Activated CD4-positive, alpha-beta T cell treated with anti-CD3 and anti-CD28 coated beads for 36 hours (primary cell): Measurements from ENCODE around the gene CHN1. TPM values are rescaled to one million over a fixed set of nuclear protein-coding genes. Genes with fewer than 3 reads are reported as not detected.

Experiments
- ATAC-seq: fragments of 200-7000 bp; cut with Tn5 transposase; one replicate; pipeline ENCODE4 v1.10.0; 2021; ENCODE audit warnings: mild to moderate bottlenecking, moderate library complexity
- CTCF ChIA-PET: fragments of 350-600 bp; sonication (Branson Sonifier 250); formaldehyde crosslinking; loops from one replicate; lab custom pipeline; 2021; ENCODE audit warnings: antibody characterized with exemption; lab: Charles Lee
- POLR2A ChIA-PET: fragments of 350-600 bp; sonication (Branson Sonifier 250); formaldehyde crosslinking; loops from one replicate; lab custom pipeline; 2021; ENCODE audit warnings: antibody characterized with exemption, inconsistent platforms; lab: Charles Lee
- DNase-seq: peaks from one replicate; pipeline ENCODE4 v3.0.0-alpha.2; 2020
- H3K27ac Mint-ChIP-seq: one replicate; pipeline ENCODE4 v1.8.0; 2021; ENCODE audit warnings: mixed read lengths
- H3K27me3 Mint-ChIP-seq: one replicate; pipeline ENCODE4 v1.8.0; 2021; ENCODE audit warnings: mixed read lengths
- H3K36me3 Mint-ChIP-seq: one replicate; pipeline ENCODE4 v1.8.0; 2021; ENCODE audit warnings: low read depth, mixed read lengths
- H3K4me1 Mint-ChIP-seq: one replicate; pipeline ENCODE4 v1.8.0; 2021; ENCODE audit warnings: mixed read lengths
- H3K4me3 Mint-ChIP-seq: one replicate; pipeline ENCODE4 v1.8.0; 2021; ENCODE audit warnings: mild to moderate bottlenecking, moderate library complexity, mixed read lengths
- H3K9me3 Mint-ChIP-seq: one replicate; pipeline ENCODE4 v1.8.0; 2021; ENCODE audit warnings: low read depth, mixed read lengths
- intact Hi-C, 2 experiments: fragments of 100-400 bp; cut with DNase I in 1 of 2; cut with micrococcal nuclease in 1 of 2; formaldehyde crosslinking; loops; one replicate each; pipeline versions ENCODE4 v1.14.2 to v1.15.1; 2022 to 2024; cut with DNase I, micrococcal nuclease
- total RNA-seq, 2 experiments: library from RNA; stranded (reverse); gene quantifications; one replicate each; pipeline ENCODE4 v1.2.3, GENCODE V29; 2021

Gene CHN1
- total RNA-seq, 2 experiments from 2014 or later, result 3.8 TPM

DNA sequence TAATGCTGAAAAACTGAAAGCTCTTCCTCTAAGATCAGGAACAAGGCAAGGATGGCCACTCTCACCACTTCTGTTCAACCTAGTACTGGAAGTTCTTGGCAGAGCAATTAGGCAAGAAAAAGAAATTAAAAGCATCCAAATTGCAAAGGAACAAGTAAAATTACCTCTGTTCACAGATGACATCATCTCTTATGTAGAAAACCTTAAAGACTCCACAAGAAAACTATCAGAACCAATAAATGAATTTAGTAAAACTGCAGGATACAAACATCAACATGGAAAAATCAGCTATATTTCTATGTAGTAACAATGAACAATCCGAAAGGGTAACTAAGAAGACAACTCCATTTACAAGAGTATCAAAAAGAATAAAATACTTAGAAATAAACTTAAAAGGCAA, 112.2 kb downstream of the CHN1 start:
- intact Hi-C loops, result no loop called here
- ChIA-PET POLR2A (no interaction called here), CTCF (no interaction called here)
- Mint-ChIP-seq H3K4me1 (peaks cover 6% of the 10 kb centered on the region), H3K36me3 (no peaks in the 10 kb centered on the region), H3K4me3 (no peak overlapping the region), H3K27me3 (no peaks in the 10 kb centered on the region), H3K9me3 (no peaks in the 10 kb centered on the region), H3K27ac (no peak overlapping the region)
- no peak for ATAC-seq
- no peak for DNase-seq

DNA sequence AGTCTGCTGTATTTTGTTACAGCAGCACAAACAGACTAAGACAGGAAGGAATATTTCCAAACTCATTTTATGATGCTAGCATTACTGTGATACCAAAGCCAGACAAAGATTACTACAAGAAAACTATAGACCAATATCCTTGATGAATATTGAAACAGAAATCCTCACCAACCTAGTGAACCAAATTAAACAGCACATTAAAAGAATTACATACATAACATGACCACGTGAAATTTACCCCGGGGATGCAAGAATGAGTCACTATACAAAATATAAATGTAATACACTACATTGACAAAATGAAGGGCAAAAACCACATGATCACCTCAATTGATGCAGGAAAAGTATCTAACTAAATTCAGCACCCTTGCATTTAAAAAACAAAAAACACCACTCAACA, 112.6 kb downstream of the CHN1 start:
- POLR2A ChIA-PET, result no interaction called here
- DNase-seq (no peak), ATAC-seq (peak; percentile 33)
- no peak overlapping the region for H3K4me3 Mint-ChIP-seq
- CTCF ChIA-PET, result no interaction called here
- intact Hi-C loops, result no loop called here
- H3K36me3 Mint-ChIP-seq, result no peaks in the 10 kb centered on the region
- H3K27me3 Mint-ChIP-seq, result no peaks in the 10 kb centered on the region
- no peaks in the 10 kb centered on the region for H3K9me3 Mint-ChIP-seq
- no peak overlapping the region for H3K27ac Mint-ChIP-seq
- H3K4me1 Mint-ChIP-seq, result peaks cover 6% of the 10 kb centered on the region

DNA sequence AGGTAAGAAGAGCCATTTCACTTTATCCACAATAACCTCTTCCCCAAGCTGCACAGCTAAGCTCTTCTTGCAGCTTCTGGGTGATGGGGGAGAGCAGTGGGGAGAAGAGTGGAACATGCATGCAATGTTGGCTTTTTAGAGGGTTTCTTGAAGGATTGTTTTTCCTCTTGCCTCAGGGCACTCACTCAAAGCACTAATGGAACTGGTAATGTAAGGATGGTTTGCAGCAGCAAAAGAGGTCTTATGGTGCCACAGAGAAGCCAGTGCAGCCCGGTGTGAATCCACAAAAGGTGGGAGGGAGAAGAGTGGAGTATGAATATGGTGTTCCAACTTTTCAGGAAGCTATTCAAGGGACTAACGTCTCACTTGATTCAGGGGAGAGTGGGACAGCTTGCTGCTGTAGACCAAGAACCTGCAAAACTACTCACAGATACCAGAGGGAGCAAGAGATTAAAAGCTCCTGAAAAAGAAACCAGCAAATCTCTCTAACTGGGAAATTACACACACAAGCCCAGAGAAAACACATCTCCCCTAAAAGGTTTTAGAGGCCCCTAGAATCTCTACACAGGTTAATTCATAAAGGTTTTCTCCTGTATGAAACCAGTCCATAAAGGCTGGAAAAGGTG, 116.4 kb downstream of the CHN1 start:
- H3K4me3 Mint-ChIP-seq, result no peak overlapping the region
- H3K27me3 Mint-ChIP-seq, result no peaks in the 10 kb centered on the region
- ChIA-PET POLR2A (no interaction called here), CTCF (interaction anchor here (1.4 kb wide), 1 partner anchor 10 kb away, joined by 3 read pairs; no protein-coding TSS in a partner anchor)
- no peaks in the 10 kb centered on the region for H3K9me3 Mint-ChIP-seq
- H3K4me1 Mint-ChIP-seq, result peaks cover 6% of the 10 kb centered on the region
- DNase-seq, result no peak
- no peaks in the 10 kb centered on the region for H3K36me3 Mint-ChIP-seq
- intact Hi-C loops, result no loop called here
- no peak overlapping the region for H3K27ac Mint-ChIP-seq
- no peak for ATAC-seq

DNA sequence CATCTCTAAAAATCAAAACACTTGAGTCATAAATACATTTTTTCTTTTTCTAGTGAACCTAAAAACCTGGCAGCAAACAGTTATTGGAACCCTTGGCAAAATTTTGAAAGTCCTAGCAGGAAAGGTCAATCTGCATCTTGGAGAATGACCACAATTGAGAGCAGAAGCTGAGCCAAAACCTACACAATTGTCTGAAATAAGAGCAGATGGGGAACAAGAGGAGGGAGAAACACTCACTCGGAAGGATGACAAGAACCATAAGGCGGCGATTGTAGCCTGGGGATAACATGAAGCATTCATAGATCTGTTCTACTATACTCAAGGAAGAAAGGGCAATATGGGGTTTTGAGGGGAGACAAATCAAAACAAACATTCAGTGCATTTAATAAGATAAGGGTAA, 117.0 kb downstream of the CHN1 start:
- CTCF ChIA-PET, result interaction anchor here (1.4 kb wide), 1 partner anchor 10 kb away, joined by 3 read pairs; no protein-coding TSS in a partner anchor
- H3K4me1 Mint-ChIP-seq, result peaks cover 6% of the 10 kb centered on the region
- H3K36me3 Mint-ChIP-seq, result no peaks in the 10 kb centered on the region
- POLR2A ChIA-PET, result no interaction called here
- DNase-seq (no peak), ATAC-seq (no peak)
- intact Hi-C loops, result no loop called here
- H3K27me3 Mint-ChIP-seq, result no peaks in the 10 kb centered on the region
- no peak overlapping the region for H3K27ac Mint-ChIP-seq
- no peak overlapping the region for H3K4me3 Mint-ChIP-seq
- H3K9me3 Mint-ChIP-seq, result no peaks in the 10 kb centered on the region

DNA sequence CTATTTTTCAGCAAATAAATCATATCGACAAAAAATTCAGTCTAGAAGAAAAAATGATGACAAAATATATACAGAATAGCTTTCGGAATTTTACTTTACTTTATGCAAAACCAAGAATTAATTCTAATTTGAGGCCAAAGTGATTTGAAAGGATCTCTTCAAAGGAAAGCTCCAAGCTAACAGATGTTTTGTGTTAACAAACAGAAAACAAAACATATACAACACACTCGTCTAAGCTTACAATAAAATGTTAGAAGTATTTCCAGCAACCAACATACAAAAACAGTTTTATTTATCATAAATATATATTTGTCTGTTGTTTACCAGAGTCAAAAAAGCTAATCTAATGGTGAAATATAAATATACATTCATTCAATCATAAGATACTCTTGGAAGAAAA, 122.8 kb downstream of the CHN1 start:
- Mint-ChIP-seq H3K36me3 (no peaks in the 10 kb centered on the region), H3K27ac (no peak overlapping the region), H3K4me1 (no peaks in the 10 kb centered on the region), H3K4me3 (no peak overlapping the region), H3K27me3 (no peaks in the 10 kb centered on the region), H3K9me3 (no peaks in the 10 kb centered on the region)
- ATAC-seq (no peak), DNase-seq (no peak)
- intact Hi-C loops, result no loop called here
- ChIA-PET CTCF (interaction anchor here (1.0 to 1.6 kb wide), 3 partner anchors 70 to 134 kb away, joined by 3 to 4 read pairs (median 4); no protein-coding TSS in a partner anchor), POLR2A (no interaction called here)

DNA sequence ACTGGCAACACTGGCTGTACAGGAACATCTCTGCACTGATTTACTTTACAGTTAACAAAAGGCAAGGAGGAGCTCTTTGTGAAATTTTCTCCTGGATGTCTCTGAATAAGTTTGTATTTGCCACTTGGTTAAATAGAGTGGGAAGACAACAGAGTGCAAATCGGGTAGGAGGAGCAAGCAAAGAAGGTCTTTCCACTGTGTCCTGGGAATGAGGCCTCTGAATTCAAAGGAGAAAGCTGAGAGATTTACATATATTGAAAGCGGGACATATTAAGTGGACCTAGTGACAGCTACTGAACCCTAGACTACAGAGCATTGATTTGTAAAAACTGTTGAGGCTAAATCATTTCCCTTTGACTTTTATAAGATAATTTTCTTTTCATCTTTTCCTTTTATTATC, 123.5 kb downstream of the CHN1 start:
- POLR2A ChIA-PET, result no interaction called here

DNA sequence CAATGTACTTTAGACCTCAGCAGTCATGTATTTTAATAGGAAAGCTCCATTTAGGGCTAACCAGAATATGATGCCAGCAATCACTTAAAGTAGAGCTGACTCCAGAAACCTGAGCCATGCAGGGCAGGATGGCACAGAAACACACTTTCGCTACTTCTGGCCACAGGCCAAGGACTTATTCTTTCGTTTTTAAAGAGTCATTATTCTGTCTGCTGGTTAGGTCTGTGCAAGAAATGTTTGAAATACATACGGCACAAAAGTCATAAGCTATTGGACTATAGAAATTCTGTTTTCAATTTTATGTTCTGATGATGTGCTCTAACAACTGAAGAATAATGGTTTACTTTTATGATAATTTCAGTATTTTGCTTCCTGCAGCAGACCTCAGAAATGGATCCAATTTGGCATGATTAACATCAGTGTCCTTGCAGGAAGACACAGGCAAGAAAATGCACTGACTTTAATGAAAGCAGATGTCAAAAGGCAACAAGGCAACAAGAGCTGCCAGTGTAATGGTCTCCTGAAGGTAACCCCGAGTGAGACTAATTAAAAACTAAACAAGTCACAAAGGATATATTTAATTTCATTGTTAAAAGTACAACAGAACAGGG, 126.5 kb downstream of the CHN1 start:
- ChIA-PET POLR2A (no interaction called here), CTCF (interaction anchor here (0.5 to 1.6 kb wide), 5 partner anchors 10 to 1280 kb away, joined by 3 to 5 read pairs (median 4); no protein-coding TSS in a partner anchor)
- no peak overlapping the region for H3K4me3 Mint-ChIP-seq
- ATAC-seq, result no peak
- DNase-seq, result no peak
- H3K4me1 Mint-ChIP-seq, result no peaks in the 10 kb centered on the region
- H3K27me3 Mint-ChIP-seq, result no peaks in the 10 kb centered on the region
- no peak overlapping the region for H3K27ac Mint-ChIP-seq
- intact Hi-C loops, result no loop called here
- no peaks in the 10 kb centered on the region for H3K9me3 Mint-ChIP-seq
- no peaks in the 10 kb centered on the region for H3K36me3 Mint-ChIP-seq

More for the DNA sequence above, 123.5 kb downstream of the CHN1 start:
- Mint-ChIP-seq H3K4me3 (no peak overlapping the region), H3K27me3 (no peaks in the 10 kb centered on the region), H3K4me1 (no peaks in the 10 kb centered on the region), H3K27ac (no peak overlapping the region), H3K9me3 (no peaks in the 10 kb centered on the region), H3K36me3 (no peaks in the 10 kb centered on the region)
- CTCF ChIA-PET, result interaction anchor here (0.7 to 1.6 kb wide), 3 partner anchors 8 to 95 kb away, joined by 4 read pairs; no protein-coding TSS in a partner anchor
- ATAC-seq (no peak), DNase-seq (no peak)
- intact Hi-C loops, result no loop called here

DNA sequence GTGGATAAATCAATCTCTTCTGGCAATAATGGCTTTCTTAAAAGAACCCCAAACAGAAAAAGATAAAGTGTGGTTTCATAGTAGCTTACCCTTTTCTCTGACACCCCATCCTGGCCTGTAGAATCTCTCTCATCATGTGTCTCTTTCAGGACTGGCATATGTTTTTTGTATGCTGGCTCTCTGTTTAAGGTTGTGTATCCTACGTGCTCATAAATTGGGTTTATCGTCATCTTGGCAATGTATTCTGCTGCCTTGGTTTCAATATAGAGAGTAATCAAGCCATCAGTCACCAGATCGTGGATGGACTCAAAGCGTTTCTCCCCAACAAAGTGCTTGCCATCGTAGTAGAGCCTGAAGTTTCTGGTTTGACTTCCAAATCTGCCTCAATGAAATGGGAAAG, 127.4 kb downstream of the CHN1 start:
- ATAC-seq (no peak), DNase-seq (no peak)
- ChIA-PET POLR2A (no interaction called here), CTCF (interaction anchor here (0.7 to 1.6 kb wide), 8 partner anchors 11 to 129 kb away, joined by 3 to 5 read pairs (median 4); no protein-coding TSS in a partner anchor)
- Mint-ChIP-seq H3K4me3 (no peak overlapping the region), H3K36me3 (no peaks in the 10 kb centered on the region), H3K27me3 (no peaks in the 10 kb centered on the region), H3K27ac (no peak overlapping the region), H3K4me1 (no peaks in the 10 kb centered on the region), H3K9me3 (no peaks in the 10 kb centered on the region)
- intact Hi-C loops, result no loop called here

DNA sequence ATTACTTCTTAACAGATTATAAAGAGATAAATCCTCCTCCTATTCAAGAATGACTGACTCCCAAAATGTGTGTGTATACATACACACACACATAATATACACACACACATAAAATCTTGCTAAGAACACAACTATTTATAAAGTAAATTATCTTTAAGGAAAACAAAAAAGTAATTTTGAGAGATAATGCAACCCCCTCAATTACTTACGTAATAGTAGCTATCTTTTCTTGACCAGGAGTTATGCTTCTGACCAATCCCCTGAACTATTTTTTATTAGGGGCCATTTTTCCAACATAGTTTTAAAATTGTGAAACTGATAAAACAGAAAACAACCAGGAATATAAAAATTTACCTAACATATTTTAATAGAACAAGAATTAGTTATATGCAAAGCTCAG, 127.9 kb downstream of the CHN1 start:
- Mint-ChIP-seq H3K27ac (no peak overlapping the region), H3K27me3 (no peaks in the 10 kb centered on the region), H3K36me3 (no peaks in the 10 kb centered on the region), H3K4me3 (no peak overlapping the region), H3K4me1 (no peaks in the 10 kb centered on the region), H3K9me3 (no peaks in the 10 kb centered on the region)
- ATAC-seq, result no peak
- POLR2A ChIA-PET, result no interaction called here
- CTCF ChIA-PET, result interaction anchor here (0.8 to 1.6 kb wide), 6 partner anchors 12 to 128 kb away, joined by 3 to 5 read pairs (median 4); no protein-coding TSS in a partner anchor
- no peak for DNase-seq
- intact Hi-C loops, result no loop called here

DNA sequence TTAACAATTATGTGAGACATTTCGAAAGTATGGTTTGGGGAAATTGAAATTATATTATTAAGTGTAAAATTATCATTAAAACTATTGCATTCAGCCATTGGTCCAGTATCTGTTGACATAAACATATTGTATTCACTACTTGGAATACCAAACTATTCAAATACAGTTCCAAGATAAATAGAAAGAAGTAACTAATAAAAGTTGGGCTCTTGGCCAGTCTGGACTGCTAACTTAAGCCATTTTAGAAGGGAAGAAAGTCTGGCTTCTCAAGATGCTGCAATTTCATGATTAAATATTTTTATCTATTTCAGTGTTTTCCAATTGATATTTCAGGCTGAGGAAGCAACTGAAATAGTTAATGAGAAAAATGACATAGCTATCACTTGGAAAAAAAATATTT, 131.1 kb downstream of the CHN1 start:
- DNase-seq, result no peak
- ChIA-PET POLR2A (no interaction called here), CTCF (no interaction called here)
- H3K4me3 Mint-ChIP-seq, result no peak overlapping the region
- no peak overlapping the region for H3K27ac Mint-ChIP-seq
- no peak for ATAC-seq
- H3K9me3 Mint-ChIP-seq, result no peaks in the 10 kb centered on the region
- H3K36me3 Mint-ChIP-seq, result no peaks in the 10 kb centered on the region
- H3K27me3 Mint-ChIP-seq, result no peaks in the 10 kb centered on the region
- no peaks in the 10 kb centered on the region for H3K4me1 Mint-ChIP-seq
- intact Hi-C loops, result no loop called here

DNA sequence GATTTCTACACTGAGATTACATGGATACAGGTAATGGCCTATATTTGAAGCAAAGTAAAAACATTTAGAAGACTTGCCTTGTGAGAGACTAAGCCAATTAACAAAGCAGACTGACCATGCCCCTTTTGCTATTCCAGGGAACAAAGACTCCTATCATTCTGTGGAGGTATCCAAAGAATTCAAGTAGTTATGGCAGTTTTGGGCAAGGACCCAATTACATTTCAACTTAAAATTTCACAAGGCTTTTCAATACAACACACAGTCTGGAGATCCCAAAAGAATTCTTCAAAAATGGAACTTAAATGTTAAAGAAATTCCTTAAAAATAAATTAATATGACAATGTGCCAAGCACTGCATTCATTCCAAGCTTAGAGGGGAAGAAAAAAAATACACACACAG, 131.7 kb downstream of the CHN1 start:
- no peaks in the 10 kb centered on the region for H3K9me3 Mint-ChIP-seq
- ATAC-seq (no peak), DNase-seq (no peak)
- no peaks in the 10 kb centered on the region for H3K4me1 Mint-ChIP-seq
- intact Hi-C loops, result no loop called here
- H3K36me3 Mint-ChIP-seq, result no peaks in the 10 kb centered on the region
- POLR2A ChIA-PET, result no interaction called here
- CTCF ChIA-PET, result no interaction called here
- no peak overlapping the region for H3K4me3 Mint-ChIP-seq
- H3K27ac Mint-ChIP-seq, result no peak overlapping the region
- H3K27me3 Mint-ChIP-seq, result no peaks in the 10 kb centered on the region

DNA sequence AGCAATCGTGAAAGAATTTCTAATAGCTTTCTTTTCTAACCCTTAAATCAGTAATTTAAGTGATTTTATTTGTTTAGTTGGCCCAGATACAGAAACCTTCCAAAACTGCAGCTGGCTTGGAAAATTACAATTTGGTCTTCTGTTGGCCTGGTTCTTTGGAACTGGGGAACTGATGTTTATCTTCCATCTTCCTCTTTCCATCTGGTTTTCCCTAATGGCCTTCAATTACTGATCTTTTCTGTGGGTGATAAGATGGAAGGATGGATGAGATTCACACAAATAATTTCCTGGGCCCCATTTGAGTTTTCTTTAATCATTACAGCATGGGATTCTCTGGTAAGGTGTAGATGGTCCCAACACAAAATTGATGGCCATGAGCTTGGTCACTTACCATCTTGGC, 134.4 kb downstream of the CHN1 start:
- no peaks in the 10 kb centered on the region for H3K27me3 Mint-ChIP-seq
- no peak for DNase-seq
- ATAC-seq, result no peak
- H3K36me3 Mint-ChIP-seq, result no peaks in the 10 kb centered on the region
- no peaks in the 10 kb centered on the region for H3K4me1 Mint-ChIP-seq
- ChIA-PET CTCF (interaction anchor here (1.0 to 1.9 kb wide), 2 partner anchors 56 to 122 kb away, joined by 4 read pairs; no protein-coding TSS in a partner anchor), POLR2A (no interaction called here)
- intact Hi-C loops, result no loop called here
- H3K27ac Mint-ChIP-seq, result no peak overlapping the region
- H3K9me3 Mint-ChIP-seq, result no peaks in the 10 kb centered on the region
- no peak overlapping the region for H3K4me3 Mint-ChIP-seq
